NAMALWA (cell line): ENCODE results near the gene IRAK1.
"Not testable (repeated sequence)": the region's sequence is repeated elsewhere in the genome, so short reads cannot be mapped to it uniquely, and the experiment has no call there.

Experiments used
- DNase-seq: peaks from one replicate; pipeline ENCODE4 v3.0.0-alpha.2; 2015; ENCODE audit warnings: low spot score

IRAK1 gene

GRCh38 chrX:154018518-154019060 lies 1.1 kb downstream of the IRAK1 start:
- DNase-seq = no peak

- DNase-seq = no peak
Observed at GRCh38 chrX:154017766-154018517, 1.8 kb downstream of the IRAK1 start.

DNA sequence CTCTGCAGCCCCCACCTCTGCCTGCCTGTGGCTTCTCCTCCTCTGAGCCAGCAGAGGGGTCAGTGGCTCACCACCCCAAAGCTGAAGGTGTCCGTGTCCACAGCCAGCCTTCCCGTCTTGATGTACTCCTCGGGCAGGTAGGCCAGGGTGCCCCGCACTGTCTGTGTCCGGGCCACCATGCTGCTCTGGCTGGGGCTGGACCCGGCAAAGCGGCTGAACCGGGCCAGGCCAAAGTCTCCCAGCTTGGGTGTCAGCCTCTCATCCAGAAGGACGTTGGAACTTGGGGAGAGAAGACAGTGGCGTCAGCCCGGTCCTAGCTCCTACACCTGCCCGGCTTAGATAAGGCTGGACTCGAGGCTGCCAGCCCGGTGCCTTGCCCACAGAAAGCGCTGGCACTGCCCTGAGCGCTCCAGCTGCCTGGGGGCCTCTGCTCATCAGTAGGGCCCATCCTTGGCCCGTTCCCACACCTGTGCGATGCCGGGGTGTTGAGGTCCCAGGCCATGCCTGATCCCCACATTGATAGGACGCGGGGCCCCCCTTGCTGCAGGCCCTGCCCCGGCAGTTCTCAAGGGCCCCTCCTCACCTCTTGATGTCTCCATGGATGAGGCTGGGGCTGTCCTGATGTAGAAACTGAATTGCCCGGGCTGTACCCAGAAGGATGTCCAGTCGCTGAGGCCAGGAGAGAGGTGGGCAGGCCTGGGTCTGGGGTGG lies 3.2 kb downstream of the IRAK1 start:
- DNase-seq = no peak

- no peak for DNase-seq
Observed at GRCh38 chrX:154015581-154016264, 4.0 kb downstream of the IRAK1 start.

DNA sequence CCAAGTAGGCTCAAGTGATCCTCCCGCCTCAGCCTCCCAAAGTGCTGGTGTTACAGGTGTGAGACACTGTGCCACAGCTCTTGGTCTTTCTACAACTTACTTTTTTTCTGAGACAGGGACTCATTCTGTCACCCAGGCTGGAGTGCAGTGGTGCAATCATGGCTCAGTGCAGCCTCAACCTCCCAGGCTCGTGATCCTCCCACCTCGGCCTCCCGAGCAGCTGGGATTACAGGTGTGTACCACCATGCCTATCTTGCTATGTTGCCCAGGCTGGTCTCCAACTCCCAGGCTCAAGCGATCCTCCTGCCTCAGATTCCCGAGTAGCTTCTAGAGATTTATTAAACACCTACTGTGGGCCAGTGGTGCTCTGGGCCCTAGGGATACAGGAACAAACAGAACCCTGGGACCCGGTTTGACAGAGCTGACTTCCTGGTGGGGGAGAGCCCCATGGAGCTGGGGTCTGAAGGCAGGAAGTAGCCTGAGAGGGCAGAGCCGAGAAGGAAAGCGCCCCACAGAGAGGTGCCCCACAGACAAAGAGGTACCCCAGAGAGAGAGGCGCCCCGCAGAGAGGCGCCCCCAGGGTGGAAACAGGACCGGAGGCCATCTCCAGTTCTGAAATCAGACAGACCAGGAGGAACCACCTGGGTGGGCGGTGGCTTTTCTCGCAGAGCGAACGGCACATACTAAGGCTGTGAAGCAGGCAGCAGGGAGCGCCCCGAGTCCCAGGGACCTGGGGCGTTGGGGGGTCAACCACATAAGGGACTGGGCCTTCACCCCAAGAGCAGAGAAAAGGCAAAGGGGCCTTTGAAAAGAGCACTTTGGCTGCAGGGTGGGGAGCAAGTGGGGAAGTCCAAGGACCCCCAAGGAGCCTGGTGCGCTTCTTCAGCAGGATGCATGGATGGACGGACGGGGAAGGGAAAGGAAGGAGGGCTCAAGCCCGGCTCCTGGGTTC lies 5.0 kb downstream of the IRAK1 start:
- DNase-seq = no peak

GRCh38 chrX:154013614-154014360 lies 5.9 kb downstream of the IRAK1 start:
- DNase-seq = peak; percentile 53

DNA sequence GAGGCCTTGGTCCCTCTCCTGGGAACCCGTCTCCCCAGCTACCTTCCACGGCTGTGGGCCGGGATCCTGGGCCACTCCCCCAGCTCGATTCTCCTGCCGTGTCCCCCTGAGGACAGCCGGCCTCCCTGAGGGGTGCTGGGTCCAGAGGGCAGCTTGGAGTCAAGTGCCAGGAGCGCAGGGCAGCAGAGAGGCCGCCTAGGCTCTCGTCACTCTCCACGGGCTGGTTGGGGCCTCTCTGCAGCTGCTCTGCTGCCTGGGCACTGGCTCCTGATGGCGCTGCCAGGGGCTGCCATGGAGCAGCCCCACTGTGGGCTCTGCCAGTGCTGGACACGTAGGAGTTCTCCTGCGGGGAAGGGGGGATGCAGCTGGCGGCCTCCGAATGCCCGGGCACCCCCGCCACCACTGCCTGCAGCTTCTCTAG lies 6.7 kb downstream of the IRAK1 start:
- no peak for DNase-seq

GRCh38 chrX:154012336-154012991 lies 7.2 kb downstream of the IRAK1 start:
- no peak for DNase-seq

DNA sequence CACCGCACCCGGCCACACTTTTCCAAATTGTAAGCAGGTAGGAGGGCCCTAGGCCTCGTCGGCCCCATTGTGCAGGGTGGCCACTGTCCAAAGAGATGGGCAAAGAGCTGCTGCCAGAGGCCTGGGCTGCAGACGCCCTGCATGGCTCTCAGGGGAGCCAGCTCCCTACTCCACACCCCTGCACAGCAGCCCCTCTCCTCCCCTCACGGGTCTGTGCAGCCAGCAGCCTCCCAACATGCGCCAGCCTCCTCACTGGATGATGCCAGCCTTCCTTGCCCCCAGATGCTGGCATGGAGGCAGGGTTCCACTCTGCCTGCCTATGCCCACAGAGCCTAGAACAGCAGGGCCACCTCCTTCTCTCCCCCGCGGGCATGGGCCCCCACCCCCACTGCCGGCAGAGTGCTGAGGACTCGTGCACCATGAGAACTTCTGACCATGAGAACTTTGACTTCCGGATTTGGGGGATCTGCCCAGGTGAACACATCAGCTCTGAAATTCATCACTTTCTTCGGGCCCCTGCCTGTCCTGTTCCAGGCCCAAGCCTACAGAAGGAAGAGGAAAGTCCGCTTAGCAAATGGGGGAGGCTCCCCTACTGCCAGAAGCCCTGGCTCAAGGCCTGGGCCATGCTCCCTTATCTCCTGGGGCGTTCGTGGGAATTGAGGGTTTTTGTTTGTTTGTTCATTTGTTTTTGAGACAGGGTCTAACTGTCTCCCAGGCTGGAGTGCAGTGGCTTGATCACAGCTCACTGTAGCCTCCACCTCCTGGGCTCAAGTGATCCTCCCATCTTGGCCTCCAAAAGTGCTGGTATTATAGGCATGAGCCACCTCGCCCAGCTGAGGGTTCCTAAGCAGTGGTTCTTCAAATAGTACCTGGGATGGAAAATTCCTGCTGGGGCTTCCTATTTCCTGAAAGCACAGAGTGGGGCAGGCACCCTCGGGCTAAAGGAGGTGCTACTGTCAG lies 8.0 kb downstream of the IRAK1 start:
- no peak for DNase-seq

DNA sequence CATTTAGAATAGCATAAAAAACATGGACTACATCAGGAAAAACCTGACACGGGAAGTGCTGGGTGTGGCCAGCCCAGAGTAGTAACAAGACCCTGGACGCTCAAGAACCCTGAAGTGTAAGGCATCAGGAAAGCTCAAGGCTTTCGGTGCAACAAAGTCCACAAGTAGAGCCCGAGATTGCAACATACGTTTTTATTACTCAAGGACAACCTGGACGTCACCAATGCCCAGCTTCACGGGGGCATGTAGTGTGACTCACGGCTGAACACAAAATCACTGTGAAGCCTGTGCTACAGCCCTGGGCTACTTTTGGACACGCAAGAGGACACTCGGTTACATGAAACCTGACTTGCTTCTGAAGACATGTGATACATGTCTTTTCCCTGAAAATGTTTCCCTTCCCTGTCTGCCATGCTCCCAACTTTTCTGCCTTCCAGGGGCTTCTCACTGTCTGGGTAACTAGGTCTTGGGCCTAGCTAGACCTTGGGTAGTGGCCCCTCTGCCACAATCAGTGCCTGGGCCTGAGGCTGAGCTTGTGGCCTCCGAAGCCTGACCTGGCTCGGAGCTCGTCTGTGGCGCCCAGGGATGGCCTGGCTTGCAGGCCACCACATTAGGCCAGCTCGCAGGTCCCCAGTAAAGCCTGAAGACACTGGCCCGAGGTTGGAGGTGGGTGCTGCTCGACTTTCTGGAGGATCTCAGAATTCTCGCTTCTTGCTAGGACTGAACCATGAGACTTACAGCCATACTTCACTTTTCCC lies 9.2 kb downstream of the IRAK1 start:
- DNase-seq = no peak

- DNase-seq = no peak
Observed at GRCh38 chrX:154008521-154008920, 11.2 kb downstream of the IRAK1 start.

GRCh38 chrX:154006947-154007346 lies 12.8 kb downstream of the IRAK1 start:
- no peak for DNase-seq

GRCh38 chrX:154004315-154004714 lies 15.4 kb downstream of the IRAK1 start:
- no peak for DNase-seq

DNA sequence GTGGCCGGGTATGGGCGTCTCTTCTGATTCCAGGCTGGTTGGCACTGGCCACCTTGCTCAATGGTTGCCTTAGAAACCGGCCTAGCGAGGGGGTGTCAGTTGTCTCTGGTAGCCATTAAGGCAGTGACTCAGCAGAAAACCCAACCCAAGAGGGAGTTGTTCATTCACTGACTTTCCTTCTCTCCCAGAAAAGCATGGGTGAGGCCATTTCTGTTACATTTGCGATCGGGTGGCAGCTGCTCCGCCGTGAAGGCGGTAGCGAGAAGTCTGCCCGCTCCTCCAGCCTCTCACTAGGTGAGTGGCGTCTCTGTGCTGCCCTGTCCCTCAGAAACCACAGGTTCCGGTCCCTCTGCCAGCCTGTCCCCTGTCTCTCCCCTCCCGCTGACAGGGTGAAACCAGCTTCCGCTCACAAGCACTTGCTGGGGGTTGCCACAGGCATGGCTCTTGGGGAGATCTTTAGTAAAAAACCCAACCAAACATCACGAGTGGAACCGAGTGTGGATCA lies 17.4 kb downstream of the IRAK1 start:
- no peak for DNase-seq

DNA sequence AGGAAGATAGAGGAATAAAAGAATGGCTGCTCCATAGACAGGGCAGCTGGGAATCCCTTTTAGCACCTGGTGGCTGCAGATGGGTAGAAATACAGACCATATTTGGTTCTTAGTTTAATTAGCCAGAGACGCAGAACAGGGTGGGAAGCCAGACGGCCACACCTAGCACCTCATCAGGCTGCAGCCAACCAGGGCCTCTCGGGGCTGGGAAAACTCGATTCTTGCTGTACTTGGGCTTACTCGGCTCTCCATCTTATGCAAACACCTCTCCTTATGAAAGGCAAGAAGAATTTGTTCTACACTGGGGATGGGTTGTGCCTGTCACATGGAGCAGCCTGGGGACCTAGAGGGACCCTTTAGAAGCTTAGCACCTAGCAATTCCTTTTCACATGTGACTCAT lies 19.7 kb downstream of the IRAK1 start:
- DNase-seq = no peak

DNA sequence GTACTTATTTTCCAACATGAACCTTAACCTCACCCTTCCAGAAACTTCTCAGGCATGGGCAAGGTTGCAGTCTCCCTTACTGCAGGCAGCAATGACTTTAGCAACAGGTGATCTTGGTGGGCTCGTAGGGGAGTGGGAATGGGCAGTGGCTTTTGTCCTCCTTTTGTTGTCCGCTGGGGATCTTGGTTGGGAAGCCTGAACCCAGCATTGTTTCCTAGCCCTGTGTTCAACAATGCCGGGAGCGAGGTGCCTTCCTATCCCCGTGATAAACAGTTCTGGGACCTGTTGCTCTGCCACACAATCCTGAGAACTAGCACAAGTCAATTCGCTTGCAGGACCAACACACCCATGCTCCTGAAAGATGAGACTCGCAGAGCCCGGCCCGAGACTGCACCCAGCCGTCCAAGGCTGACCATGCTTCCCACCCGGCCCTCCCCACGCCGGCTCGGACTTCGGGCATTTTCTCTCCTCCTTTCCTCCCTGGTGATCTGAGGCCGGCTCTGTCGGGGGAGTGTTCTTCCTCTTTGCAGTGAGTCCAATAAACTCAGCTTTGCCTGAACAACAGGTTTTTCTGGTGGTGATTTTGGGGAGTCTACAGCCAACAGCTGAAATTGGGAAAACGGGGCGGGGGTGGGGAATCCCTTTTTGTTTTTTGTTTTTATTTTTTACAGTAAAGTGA lies 20.2 kb downstream of the IRAK1 start:
- no peak for DNase-seq

DNA sequence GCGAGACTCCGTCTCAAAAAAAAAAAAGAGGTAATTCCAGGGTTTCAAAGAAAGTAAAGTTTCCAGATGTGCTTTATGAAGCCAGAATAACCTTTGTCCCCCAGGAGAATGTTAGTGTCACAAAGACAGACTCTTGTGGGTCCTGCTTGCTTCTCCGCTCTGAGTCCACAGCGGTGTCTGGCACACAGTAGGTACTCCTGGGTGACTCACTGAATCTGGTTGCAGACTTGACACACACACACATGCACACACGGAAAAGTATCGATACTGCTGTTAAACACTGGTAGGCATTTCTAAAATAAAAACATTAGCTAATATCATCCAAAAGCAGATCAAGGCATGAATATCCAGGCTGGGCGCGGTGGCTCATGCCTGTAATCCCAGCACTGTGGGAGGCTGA lies 24.2 kb downstream of the IRAK1 start:
- no peak for DNase-seq

DNA sequence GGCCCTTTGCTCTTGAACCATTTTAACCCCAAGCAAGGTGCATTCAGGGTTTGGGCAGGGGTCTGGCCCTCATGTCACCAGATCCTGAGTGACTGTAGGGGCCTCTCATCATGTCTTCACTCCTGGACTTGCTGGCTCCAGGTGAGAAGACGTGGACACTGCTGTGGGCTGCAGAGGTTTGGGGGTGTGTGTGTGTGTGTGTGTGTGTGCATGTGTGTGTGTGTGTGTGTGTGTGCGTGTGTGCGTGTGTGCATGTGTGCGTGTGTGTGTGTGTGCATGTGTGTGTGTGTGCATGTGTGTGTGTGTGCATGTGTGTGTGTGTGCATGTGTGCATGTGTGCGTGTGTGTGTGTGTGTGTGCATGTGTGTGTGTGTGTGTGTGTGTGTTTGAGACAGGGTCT lies 25.3 kb downstream of the IRAK1 start:
- not testable (repeated sequence) for DNase-seq
